Hepatocyte (in vitro differentiated cells): Measurements from ENCODE around the gene CDK16. TPM values are rescaled to one million over a fixed set of nuclear protein-coding genes. Genes with fewer than 3 reads are reported as not detected.
A peak's percentile ranks its signal among the peaks of the same experiment; 100 is the strongest.

ENCODE experiments used
- DNase-seq: peaks from one replicate; pipeline ENCODE4 v3.0.0-alpha.2; 2016; ENCODE audit warnings: low spot score
- H2AFZ ChIP-seq: fragments of 200-600 bp; sonication (generic); 2 replicates; pipeline ENCODE4 v1.6.0; 2016; ENCODE audit warnings: antibody characterized with exemption, mild to moderate bottlenecking
- H3K27ac ChIP-seq: fragments of 200-600 bp; sonication (generic); 2 replicates; pipeline ENCODE4 v1.5.1; 2016; ENCODE audit warnings: mild to moderate bottlenecking
- H3K27me3 ChIP-seq: fragments of 200-600 bp; sonication (generic); 2 replicates; pipeline ENCODE4 v1.6.1; 2016
- H3K36me3 ChIP-seq: fragments of 200-600 bp; sonication (generic); replicated peaks from 2 replicates; pipeline ENCODE4 v1.5.1; 2016; ENCODE audit warnings: low read depth; ENCODE audit not compliant: insufficient read depth
- H3K4me1 ChIP-seq: fragments of 200-600 bp; sonication (generic); 2 replicates; pipeline ENCODE4 v1.5.1; 2016; ENCODE audit warnings: mild to moderate bottlenecking, moderate library complexity; ENCODE audit not compliant: insufficient read depth
- H3K4me2 ChIP-seq: fragments of 200-600 bp; sonication (generic); 2 replicates; pipeline ENCODE4 v1.6.0; 2016
- H3K4me3 ChIP-seq: fragments of 200-600 bp; sonication (generic); 2 replicates; pipeline ENCODE4 v1.5.1; 2016; ENCODE audit warnings: mild to moderate bottlenecking
- H3K79me2 ChIP-seq: fragments of 200-600 bp; sonication (generic); 2 replicates; pipeline ENCODE4 v1.6.0; 2017; ENCODE audit warnings: mild to moderate bottlenecking
- H3K9me2 ChIP-seq: fragments of 200-600 bp; sonication (generic); replicated peaks from 2 replicates; pipeline ENCODE4 v1.6.0; 2017; ENCODE audit warnings: mild to moderate bottlenecking; ENCODE audit not compliant: insufficient read depth
- H3K9me3 ChIP-seq: fragments of 200-600 bp; sonication (generic); 2 replicates; pipeline ENCODE4 v1.5.1; 2016; ENCODE audit warnings: low read depth, mild to moderate bottlenecking
- H4K20me1 ChIP-seq: fragments of 200-600 bp; sonication (generic); 2 replicates; pipeline ENCODE4 v1.6.0; 2016; ENCODE audit warnings: mild to moderate bottlenecking; ENCODE audit not compliant: insufficient read depth, poor library complexity, severe bottlenecking
- CTCF ChIP-seq: fragments of 200-600 bp; sonication (generic); IDR thresholded peaks from 2 replicates; pipeline ENCODE4 v1.5.1; 2016; ENCODE audit warnings: antibody characterized with exemption, mild to moderate bottlenecking; ENCODE audit not compliant: poor library complexity
- EZH2 ChIP-seq: fragments of 200-600 bp; sonication (generic); IDR thresholded peaks from 2 replicates; pipeline ENCODE4 v1.6.1; 2016; ENCODE audit warnings: antibody characterized with exemption, mild to moderate bottlenecking, borderline replicate concordance
- EZH2phosphoT487 ChIP-seq: fragments of 200-600 bp; sonication (generic); IDR thresholded peaks from one replicate; pipeline ENCODE4 v1.6.1; 2018; ENCODE audit warnings: antibody characterized with exemption, mild to moderate bottlenecking, low read depth, moderate library complexity; ENCODE audit not compliant: unreplicated experiment, severe bottlenecking
- WGBS: methylation state at CpG from one replicate; pipeline ENCODE4 v1.1.6; 2016; ENCODE audit warnings: low lambda C conversion rate; ENCODE audit errors: missing lambda C conversion rate; 5-methylcytosine and 5-hydroxymethylcytosine counted together
- polyA plus RNA-seq: library from polyadenylated mRNA; unstranded; fragments of >200 nt; fragmentation: Nextera tagmentation; extraction: Ambion mirVana; gene quantifications from 2 replicates; pipeline ENCODE4 v1.2.1, GENCODE V29; 2016
- total RNA-seq: library from RNA; depleted of rRNA; stranded (reverse); fragments of >200 nt; gene quantifications from 2 replicates; pipeline ENCODE4 v1.2.3, GENCODE V29; 2014

Gene CDK16
- total and polyA plus RNA-seq, 2 experiments from 2014 or later, result 130 to 190 TPM

- no peak for DNase-seq
- H3K4me2 ChIP-seq, result no peak overlapping the region
- WGBS, result 93% methylated on average over 12 of the region's 12 CpGs
- H3K4me1 ChIP-seq, result peaks cover 12% of the 10 kb centered on the region
- H3K27me3 ChIP-seq, result no peaks in the 10 kb centered on the region
- no peaks in the 10 kb centered on the region for H3K9me2 ChIP-seq
- H3K4me3 ChIP-seq, result no peak overlapping the region
- no peak overlapping the region for H2AFZ ChIP-seq
- TF ChIP-seq CTCF (no peak), EZH2 (no peak)
- peaks cover 2% of the 10 kb centered on the region for H3K79me2 ChIP-seq
- no peaks in the 10 kb centered on the region for H4K20me1 ChIP-seq
- H3K9me3 ChIP-seq, result no peaks in the 10 kb centered on the region
- no peak overlapping the region for H3K27ac ChIP-seq
- no peaks in the 10 kb centered on the region for H3K36me3 ChIP-seq
Observed at GRCh38 chrX:47212381-47213293, 5.8 kb upstream of the CDK16 start.

GRCh38 chrX:47214435-47215077 is 3.9 kb upstream of the CDK16 start:
- peaks cover 10% of the 10 kb centered on the region for H3K79me2 ChIP-seq
- H2AFZ ChIP-seq, result no peak overlapping the region
- TF ChIP-seq EZH2phosphoT487 (no peak), CTCF (no peak), EZH2 (no peak)
- no peak overlapping the region for H3K4me3 ChIP-seq
- H3K27me3 ChIP-seq, result no peaks in the 10 kb centered on the region
- no peaks in the 10 kb centered on the region for H3K36me3 ChIP-seq
- no peaks in the 10 kb centered on the region for H3K9me3 ChIP-seq
- H3K27ac ChIP-seq, result no peak overlapping the region
- H4K20me1 ChIP-seq, result peaks cover 6% of the 10 kb centered on the region
- no peaks in the 10 kb centered on the region for H3K9me2 ChIP-seq
- 91% methylated on average over 20 of the region's 20 CpGs for WGBS
- H3K4me2 ChIP-seq, result no peak overlapping the region
- H3K4me1 ChIP-seq, result peaks cover 12% of the 10 kb centered on the region
- no peak for DNase-seq

GRCh38 chrX:47215291-47215900 is 3.1 kb upstream of the CDK16 start:
- Histone ChIP-seq H3K9me2 (no peaks in the 10 kb centered on the region), H3K4me3 (no peak overlapping the region), H3K9me3 (no peaks in the 10 kb centered on the region), H3K4me2 (no peak overlapping the region), H3K4me1 (peaks cover 19% of the 10 kb centered on the region), H3K27me3 (no peaks in the 10 kb centered on the region), H3K36me3 (no peaks in the 10 kb centered on the region), H3K79me2 (peaks cover 18% of the 10 kb centered on the region), H4K20me1 (peaks cover 14% of the 10 kb centered on the region), H3K27ac (peak overlapping the region; percentile 90), H2AFZ (no peak overlapping the region)
- WGBS, result 86% methylated on average over 12 of the region's 12 CpGs
- TF ChIP-seq EZH2 (no peak), CTCF (no peak), EZH2phosphoT487 (no peak)
- no peak for DNase-seq
